Measurements from ENCODE around the gene GPR4.

GPR4 gene

GRCh38 chr19:45587873-45588272 is 14.1 kb downstream of the GPR4 start:
- no peak for DNase-seq

DNA sequence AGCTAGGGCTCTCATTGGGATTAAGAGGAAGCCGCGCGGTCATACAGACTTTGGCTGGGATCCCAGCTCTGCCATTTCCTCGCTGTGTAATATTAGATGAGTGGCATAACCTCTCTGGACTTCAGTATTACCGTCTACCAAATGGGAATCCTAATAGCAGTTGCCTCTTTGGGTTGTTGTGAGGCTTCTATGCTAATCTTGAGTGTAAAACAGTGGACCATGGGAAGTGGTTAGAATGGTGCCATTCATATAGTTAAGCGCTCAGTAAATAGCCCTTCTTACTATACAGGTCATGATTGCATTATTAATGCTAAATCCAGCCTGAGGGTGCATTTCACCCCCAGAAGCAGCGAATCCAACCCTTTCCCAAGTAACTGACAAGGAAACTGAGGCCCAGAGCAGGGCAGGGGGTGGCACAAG is 16.8 kb downstream of the GPR4 start:
- DNase-seq: no peak

DNA sequence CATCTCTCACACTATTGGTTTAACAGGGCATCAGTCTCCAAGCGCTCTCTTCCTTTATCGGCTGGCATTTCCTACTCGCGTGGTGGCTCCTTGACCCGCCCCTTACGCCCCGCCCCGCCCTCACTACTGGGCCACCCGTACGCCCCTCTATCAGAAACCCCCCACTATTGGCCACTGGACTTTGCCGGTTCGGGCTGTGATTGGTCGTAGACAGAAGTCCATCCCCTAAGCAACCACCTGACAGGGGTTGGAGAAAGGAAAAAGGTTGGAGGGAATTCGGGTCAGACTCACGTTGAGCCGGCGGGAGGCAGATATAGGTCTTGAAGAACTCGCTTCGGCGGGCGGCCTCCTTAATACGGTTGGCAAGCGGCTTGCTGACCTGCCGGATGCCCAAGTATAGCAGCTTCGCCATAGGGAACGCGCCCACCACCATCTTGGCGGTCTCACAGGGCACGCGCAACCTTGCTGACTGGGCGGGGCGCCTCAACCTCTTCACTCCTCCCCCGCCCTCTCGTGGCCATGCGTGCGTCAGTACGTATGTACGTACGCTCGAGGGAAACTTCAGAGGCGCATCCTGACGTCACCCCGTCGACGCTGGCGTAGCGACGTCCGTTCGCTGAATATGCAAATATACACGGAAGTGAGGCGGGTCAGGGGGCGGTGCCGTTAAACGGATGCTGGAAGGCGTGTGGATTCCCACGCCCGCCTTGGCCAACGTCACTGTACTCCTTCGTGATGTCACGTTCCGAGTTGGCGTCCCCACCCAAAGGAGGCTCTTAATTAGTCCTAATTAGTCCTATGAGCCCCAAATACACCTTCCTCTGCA is 17.5 kb downstream of the GPR4 start, which contains the start of gene OPA3:
OPA3 (minus strand) TSS at position 471 of the 826 bp plus-strand sequence; CDS start at position 433, 38 bp downstream.
- DNase-seq: peak; percentile 99

GRCh38 chr19:45581576-45581975 is 20.4 kb downstream of the GPR4 start:
- DNase-seq: no peak

GRCh38 chr19:45578861-45579260 is 23.2 kb downstream of the GPR4 start:
- DNase-seq: no peak

- no peak for DNase-seq
These were observed 24.7 kb downstream of the GPR4 start for GRCh38 chr19:45577111-45577905.

DNA sequence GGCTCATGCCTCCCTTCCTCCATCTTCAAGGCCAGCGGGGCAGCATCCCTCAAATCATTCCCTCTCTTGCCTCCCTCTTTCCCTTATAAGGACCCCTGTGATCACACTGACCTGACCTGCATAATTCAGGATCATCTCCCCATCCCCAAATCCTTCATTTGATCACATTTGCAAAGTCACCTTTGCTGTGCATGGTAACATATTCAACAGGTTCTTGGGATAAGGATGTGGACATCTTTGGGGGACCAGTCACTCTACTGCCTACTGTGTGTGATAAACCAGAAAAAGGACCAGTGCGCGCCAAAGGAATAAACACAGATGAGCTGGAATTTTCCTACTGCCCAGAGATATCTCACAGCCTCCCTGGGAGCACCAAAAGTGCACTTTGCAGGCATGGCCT is 25.3 kb downstream of the GPR4 start:
- no peak for DNase-seq

GRCh38 chr19:45575216-45575615 is 26.8 kb downstream of the GPR4 start:
- DNase-seq: no peak

DNA sequence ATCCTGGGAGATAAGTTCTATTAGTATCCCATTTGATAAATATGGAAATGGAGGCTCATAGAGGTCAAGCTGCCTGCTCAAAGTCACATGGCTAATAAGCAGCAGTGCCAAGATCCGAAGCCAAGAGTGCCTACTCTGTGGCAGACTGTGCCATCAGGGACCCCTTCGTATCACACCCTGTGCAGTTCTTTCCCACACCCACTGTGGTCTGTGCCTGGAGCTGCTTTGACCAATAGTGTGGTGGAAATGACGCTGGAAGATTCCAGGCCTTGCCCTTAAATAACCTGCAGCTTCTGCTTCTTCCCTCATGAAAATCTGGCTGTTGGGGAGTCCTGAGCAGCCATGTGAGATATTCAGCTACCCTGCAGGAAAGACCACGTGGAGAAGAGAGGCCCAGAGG is 27.5 kb downstream of the GPR4 start:
- no peak for DNase-seq

- no peak for DNase-seq
These were observed 30.4 kb downstream of the GPR4 start for GRCh38 chr19:45571457-45572220.

GRCh38 chr19:45569619-45570421 is 32.2 kb downstream of the GPR4 start:
- DNase-seq: no peak

DNA sequence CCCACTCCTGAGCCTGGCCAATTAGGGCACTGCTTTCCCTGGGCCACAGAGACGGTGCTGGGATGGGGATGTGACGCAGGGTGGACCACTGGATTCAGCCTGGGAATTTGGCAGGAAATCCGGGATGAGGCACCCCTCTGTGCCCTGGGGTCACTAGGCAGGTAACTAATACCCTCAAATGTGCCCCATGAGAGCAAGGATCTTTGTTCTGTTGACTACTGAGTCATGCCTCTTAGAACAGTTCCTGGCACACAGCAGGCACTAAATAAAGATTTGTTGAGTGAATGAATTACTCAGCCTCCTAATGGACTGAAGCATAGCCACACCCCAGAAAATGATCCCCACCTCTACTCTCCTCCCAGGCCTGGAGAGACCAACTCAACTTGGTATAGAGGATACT is 33.3 kb downstream of the GPR4 start:
- no peak for DNase-seq

DNA sequence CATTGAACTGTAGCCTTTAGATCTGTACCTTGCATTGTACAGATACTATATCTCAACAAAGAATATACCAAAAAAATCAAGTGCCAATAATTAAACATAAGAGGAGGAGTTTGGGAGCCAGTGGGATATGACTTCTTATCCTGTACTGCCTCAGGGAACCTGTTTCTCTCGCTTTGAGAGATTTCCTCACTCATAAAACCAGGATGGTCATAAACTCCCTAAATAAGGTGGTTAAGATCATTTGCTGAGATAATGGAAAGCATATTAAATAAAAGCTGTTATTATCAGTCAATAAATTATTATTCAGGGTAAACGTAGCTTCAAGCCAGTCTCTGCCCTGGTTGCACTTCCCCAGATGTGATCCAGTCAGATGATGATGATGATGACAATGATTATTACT is 34.4 kb downstream of the GPR4 start:
- no peak for DNase-seq

- DNase-seq: no peak
These were observed 37.8 kb downstream of the GPR4 start for GRCh38 chr19:45564131-45564780.

GRCh38 chr19:45560686-45561085 is 41.3 kb downstream of the GPR4 start:
- no peak for DNase-seq

- DNase-seq: no peak
These were observed 42.0 kb downstream of the GPR4 start for GRCh38 chr19:45560038-45560437.

- DNase-seq: peak in 1 of 2 experiments; percentile 12
These were observed 43.6 kb downstream of the GPR4 start for GRCh38 chr19:45558399-45558878.

- DNase-seq: no peak
These were observed 45.2 kb downstream of the GPR4 start for GRCh38 chr19:45556835-45557234.

DNA sequence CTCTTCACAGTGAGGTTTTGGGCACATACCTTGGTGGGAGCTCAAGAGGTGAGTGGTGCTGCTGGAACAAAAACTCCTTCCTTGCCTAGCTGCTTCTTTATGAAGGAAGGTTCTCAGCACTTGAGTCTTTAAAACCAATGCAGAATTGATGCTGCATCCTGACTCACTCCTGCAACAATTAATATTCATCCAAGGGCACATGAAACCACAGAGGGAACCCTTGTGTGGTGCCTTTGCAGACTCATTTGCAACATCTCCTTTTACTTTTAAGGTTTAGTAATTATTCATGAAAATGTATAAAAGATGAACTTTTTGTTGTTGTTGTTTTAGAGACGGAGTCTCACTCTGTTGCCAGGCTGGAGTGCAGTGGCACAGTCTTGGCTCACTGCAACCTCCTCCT is 47.5 kb downstream of the GPR4 start:
- no peak for DNase-seq

DNA sequence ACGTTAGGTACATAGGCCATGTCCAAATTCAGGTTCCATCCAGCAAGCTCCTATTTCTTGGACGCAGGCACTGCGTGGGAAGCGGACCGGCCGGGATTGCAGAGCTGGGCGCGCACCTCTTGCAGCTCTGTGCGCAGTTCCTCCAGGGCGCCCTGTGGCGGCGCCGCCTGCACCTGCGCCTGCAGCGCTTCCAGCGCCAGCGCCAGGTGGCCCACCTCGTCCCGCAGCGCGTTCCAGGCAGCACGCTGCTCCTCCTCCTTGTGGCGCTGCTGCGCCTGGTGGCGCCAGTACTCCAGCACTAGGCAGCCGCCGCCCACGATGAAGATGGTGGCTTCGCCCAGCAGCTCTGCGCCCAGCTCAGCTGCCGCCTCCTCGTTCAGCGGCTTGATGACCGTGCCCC is 48.5 kb downstream of the GPR4 start:
- no peak for DNase-seq

DNA sequence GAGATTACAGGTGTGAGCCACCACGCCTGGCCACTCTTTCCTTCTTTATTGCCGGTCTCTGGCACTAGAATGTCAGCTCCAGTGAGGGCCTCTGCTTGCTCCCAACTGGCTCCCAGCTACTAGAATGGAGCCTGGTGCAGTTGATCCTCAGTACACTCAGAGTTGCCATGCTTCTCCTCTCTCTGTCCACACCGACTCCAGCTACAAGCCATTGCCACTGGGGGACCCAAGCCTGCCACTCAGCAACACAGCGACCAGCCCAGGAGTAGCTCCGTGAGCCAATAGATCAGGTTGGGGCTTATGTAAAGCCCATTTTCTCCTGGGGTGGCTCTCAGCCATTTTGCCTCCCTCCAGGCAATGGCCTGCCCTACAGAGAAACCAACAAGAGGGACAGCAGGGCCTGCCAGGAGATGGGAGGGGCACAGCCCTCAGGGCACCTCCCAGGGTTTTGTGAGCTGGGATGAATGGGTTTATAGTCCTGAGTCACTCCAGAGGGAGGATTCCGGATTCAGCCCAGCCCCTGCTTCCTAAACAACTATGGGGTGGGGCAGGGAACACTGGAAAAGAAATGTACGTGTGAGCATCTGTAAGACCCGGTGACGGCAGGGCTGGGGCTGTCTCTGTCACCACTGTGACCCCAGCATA is 53.9 kb downstream of the GPR4 start:
- DNase-seq: peak in 1 of 2 experiments; percentile 5

All from NCI-H2081 (cell line).